OCI-LY1 (cell line): ENCODE data around the gene SPI1.

Source experiments
- H2AFZ ChIP-seq: fragments of 200-600 bp; sonication (generic), shearing (Covaris generic); 2 replicates; pipeline ENCODE4 v1.6.0; 2014; ENCODE audit warnings: antibody characterized with exemption, mild to moderate bottlenecking, low read length
- H3F3A ChIP-seq: fragments of 200-600 bp; sonication (generic), shearing (Covaris generic); 2 replicates; pipeline ENCODE4 v1.6.0; 2014; ENCODE audit warnings: mild to moderate bottlenecking, antibody characterized with exemption, low read length, moderate library complexity; ENCODE audit not compliant: insufficient read depth
- H3K27ac ChIP-seq: fragments of 200-600 bp; sonication (generic); 2 replicates; pipeline ENCODE4 v1.5.1; 2014; ENCODE audit warnings: low read length, mixed run types, mild to moderate bottlenecking, low read depth; ENCODE audit not compliant: poor library complexity, severe bottlenecking
- H3K27me3 ChIP-seq: fragments of 200-600 bp; sonication (generic); 2 replicates; pipeline ENCODE4 v1.6.0; 2014; ENCODE audit warnings: antibody characterized with exemption, mild to moderate bottlenecking, low read length, moderate library complexity; ENCODE audit not compliant: insufficient read depth
- H3K36me3 ChIP-seq: fragments of 200-600 bp; sonication (generic); 2 replicates; pipeline ENCODE4 v1.6.1; 2014; ENCODE audit warnings: mild to moderate bottlenecking, antibody characterized with exemption, low read length, moderate library complexity, mixed read lengths; ENCODE audit not compliant: insufficient read depth
- H3K4me1 ChIP-seq: fragments of 200-600 bp; sonication (generic); 2 replicates; pipeline ENCODE4 v1.5.1; 2014; ENCODE audit warnings: mild to moderate bottlenecking, low read length, moderate library complexity; ENCODE audit not compliant: insufficient read depth, severe bottlenecking
- H3K4me2 ChIP-seq: fragments of 200-600 bp; sonication (generic), shearing (Covaris generic); 2 replicates; pipeline ENCODE4 v1.6.1; 2014; ENCODE audit warnings: low read length
- H3K4me3 ChIP-seq: fragments of 200-600 bp; sonication (generic); 2 replicates; pipeline ENCODE4 v1.5.1; 2014; ENCODE audit warnings: low read length, low read depth, mild to moderate bottlenecking, mixed read lengths; ENCODE audit not compliant: poor library complexity, severe bottlenecking
- H3K79me2 ChIP-seq: fragments of 200-600 bp; shearing (Covaris generic); 2 replicates; pipeline ENCODE4 v1.6.1; 2016; ENCODE audit warnings: mixed run types, low read length, mixed read lengths; ENCODE audit not compliant: insufficient read depth
- H3K9ac ChIP-seq: fragments of 200-600 bp; sonication (generic), shearing (Covaris generic); 2 replicates; pipeline ENCODE4 v1.6.1; 2014; ENCODE audit warnings: mild to moderate bottlenecking, low read length, mixed read lengths
- H3K9me2 ChIP-seq: fragments of 200-600 bp; sonication (generic), shearing (Covaris generic); 2 replicates; pipeline ENCODE4 v1.6.1; 2014; ENCODE audit warnings: low read depth, mild to moderate bottlenecking, low read length, mixed read lengths
- H3K9me3 ChIP-seq: fragments of 200-600 bp; shearing (Covaris generic); 2 replicates; pipeline ENCODE4 v1.6.1; 2014; ENCODE audit warnings: low read length, mixed read lengths
- H4K20me1 ChIP-seq: fragments of 200-600 bp; sonication (generic), shearing (Covaris generic); 2 replicates; pipeline ENCODE4 v1.6.0; 2016; ENCODE audit warnings: mild to moderate bottlenecking, low read length; ENCODE audit not compliant: insufficient read depth
- CTCF ChIP-seq: fragments of 200-600 bp; sonication (generic), shearing (Covaris generic); IDR thresholded peaks from 2 replicates; pipeline ENCODE4 v1.5.1; 2017; ENCODE audit warnings: mild to moderate bottlenecking, antibody characterized with exemption, low read length, moderate library complexity, mixed read lengths
- EZH2 ChIP-seq: fragments of 200-600 bp; sonication (generic), shearing (Covaris generic); IDR thresholded peaks from 2 replicates; pipeline ENCODE4 v1.8.0; 2017; ENCODE audit warnings: borderline replicate concordance, mixed run types, mild to moderate bottlenecking, antibody characterized with exemption, low read length, moderate library complexity, mixed read lengths

SPI1 gene

GRCh38 chr11:47361419-47361818 is 16.9 kb downstream of the SPI1 start:
- Histone ChIP-seq H3K27ac (no peak overlapping the region), H3K36me3 (peaks cover 28% of the 10 kb centered on the region; the same call in 1 of the 2 replicates), H3K9me3 (no peaks in the 10 kb centered on the region), H3K79me2 (no peaks in the 10 kb centered on the region), H3K9ac (no peak overlapping the region), H3K4me2 (no peak overlapping the region), H4K20me1 (no peaks in the 10 kb centered on the region), H2AFZ (no peak overlapping the region), H3F3A (no peaks in the 10 kb centered on the region), H3K9me2 (no peaks in the 10 kb centered on the region), H3K4me3 (no peak overlapping the region), H3K4me1 (no peaks in the 10 kb centered on the region), H3K27me3 (no peaks in the 10 kb centered on the region)
- TF ChIP-seq CTCF (no peak), EZH2 (no peak)

DNA sequence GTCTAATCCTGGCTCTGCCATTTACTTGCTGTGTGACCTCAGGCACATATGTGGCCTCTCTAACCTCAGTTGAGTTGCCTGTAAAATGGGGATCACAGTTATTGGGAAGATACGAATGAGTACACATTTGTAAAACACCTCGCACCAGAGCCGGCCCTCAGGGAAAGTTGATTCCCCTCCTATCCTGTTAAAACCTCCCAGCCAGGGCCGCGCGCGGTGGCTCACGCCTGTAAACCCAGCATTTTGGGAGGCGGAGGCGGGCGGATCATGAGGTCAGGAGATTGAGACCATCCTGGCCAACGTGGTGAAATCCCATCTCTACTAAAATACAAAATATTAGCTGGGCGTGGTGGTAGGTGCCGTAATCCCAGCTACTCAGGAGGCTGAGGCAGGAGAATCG is 18.0 kb downstream of the SPI1 start:
- Histone ChIP-seq H2AFZ (no peak overlapping the region), H3K9me2 (no peaks in the 10 kb centered on the region), H3K27me3 (no peaks in the 10 kb centered on the region), H3K79me2 (no peaks in the 10 kb centered on the region), H3K27ac (no peak overlapping the region), H3K4me1 (no peaks in the 10 kb centered on the region), H3K36me3 (peaks cover 21% of the 10 kb centered on the region), H4K20me1 (no peaks in the 10 kb centered on the region), H3F3A (no peaks in the 10 kb centered on the region), H3K9ac (no peak overlapping the region), H3K4me3 (no peak overlapping the region), H3K4me2 (no peak overlapping the region), H3K9me3 (no peaks in the 10 kb centered on the region)
- TF ChIP-seq CTCF (no peak), EZH2 (no peak)

DNA sequence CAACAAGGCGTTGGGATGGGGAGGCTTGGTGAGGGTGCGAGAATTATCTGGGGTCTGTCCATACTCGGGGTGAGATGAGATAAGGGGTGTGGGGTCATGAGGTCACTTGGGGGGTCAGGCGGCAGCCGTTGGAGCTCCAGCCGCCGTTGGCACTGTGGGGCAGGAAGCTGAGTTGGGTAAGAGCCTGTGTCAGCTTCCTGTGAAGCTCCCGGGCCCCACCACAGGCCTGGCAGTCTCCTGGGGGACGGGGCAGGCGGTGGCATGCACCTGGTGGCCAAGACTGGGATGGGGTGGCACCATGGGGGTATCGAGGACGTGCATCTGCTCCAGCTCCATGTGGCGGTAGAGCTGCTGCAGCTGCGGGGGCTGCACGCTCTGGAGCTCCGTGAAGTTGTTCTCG is 18.8 kb downstream of the SPI1 start:
- TF ChIP-seq EZH2, result no peak
- TF ChIP-seq CTCF, result no peak
- H3K9me2 ChIP-seq, result no peaks in the 10 kb centered on the region
- no peaks in the 10 kb centered on the region for H3K79me2 ChIP-seq
- no peaks in the 10 kb centered on the region for H3F3A ChIP-seq
- H3K27me3 ChIP-seq, result no peaks in the 10 kb centered on the region
- H3K9ac ChIP-seq, result no peak overlapping the region
- H2AFZ ChIP-seq, result no peak overlapping the region
- H3K4me2 ChIP-seq, result no peak overlapping the region
- H4K20me1 ChIP-seq, result no peaks in the 10 kb centered on the region
- no peaks in the 10 kb centered on the region for H3K4me1 ChIP-seq
- H3K27ac ChIP-seq, result no peak overlapping the region
- no peak overlapping the region for H3K4me3 ChIP-seq
- H3K9me3 ChIP-seq, result no peaks in the 10 kb centered on the region
- peaks cover 13% of the 10 kb centered on the region for H3K36me3 ChIP-seq
